HTR-8/SVneo (cell line): ENCODE measurements around the gene NDUFS4.
"Not testable (repeated sequence)": the region's sequence is repeated elsewhere in the genome, so short reads cannot be mapped to it uniquely, and the experiment has no call there.

Experiments
- DNase-seq: peaks from one replicate; pipeline ENCODE4 v3.0.0; 2011; ENCODE audit warnings: low spot score, mixed read lengths; ENCODE audit not compliant: insufficient read length
- FAIRE-seq: peaks from 2 replicates; lab custom pipeline; 2011; peaks lifted over from hg19 to GRCh38; lab: Jason Lieb, UNC

NDUFS4 gene

GRCh38 chr5:53569453-53569852 lies 9.0 kb downstream of the NDUFS4 start:
- no peak for DNase-seq
- FAIRE-seq, result no peak

GRCh38 chr5:53571403-53571802 lies 11.0 kb downstream of the NDUFS4 start:
- DNase-seq, result no peak
- FAIRE-seq, result no peak

- no peak for FAIRE-seq
- DNase-seq, result no peak
Measured at GRCh38 chr5:53575101-53575500, 14.7 kb downstream of the NDUFS4 start.

GRCh38 chr5:53575831-53576230 lies 15.4 kb downstream of the NDUFS4 start:
- no peak for DNase-seq
- no peak for FAIRE-seq

- no peak for FAIRE-seq
- no peak for DNase-seq
Measured at GRCh38 chr5:53576674-53577073, 16.2 kb downstream of the NDUFS4 start.

GRCh38 chr5:53578854-53579253 lies 18.4 kb downstream of the NDUFS4 start:
- FAIRE-seq, result peak; percentile 69
- no peak for DNase-seq

GRCh38 chr5:53580547-53580946 lies 20.1 kb downstream of the NDUFS4 start:
- DNase-seq, result no peak
- FAIRE-seq, result no peak

- DNase-seq (no peak), FAIRE-seq (peak; percentile 81)
Measured at GRCh38 chr5:53582225-53582624, 21.8 kb downstream of the NDUFS4 start.

GRCh38 chr5:53590759-53591158 lies 30.3 kb downstream of the NDUFS4 start:
- FAIRE-seq, result no peak

GRCh38 chr5:53594419-53594818 lies 34.0 kb downstream of the NDUFS4 start:
- no peak for FAIRE-seq

More at GRCh38 chr5:53590759-53591158, 30.3 kb downstream of the NDUFS4 start:
- no peak for DNase-seq

GRCh38 chr5:53597894-53598293 lies 37.5 kb downstream of the NDUFS4 start:
- no peak for DNase-seq
- no peak for FAIRE-seq

More at GRCh38 chr5:53594419-53594818, 34.0 kb downstream of the NDUFS4 start:
- DNase-seq, result no peak

- DNase-seq (peak; percentile 48), FAIRE-seq (peak; percentile 65)
Measured at GRCh38 chr5:53601570-53601969, 41.1 kb downstream of the NDUFS4 start.

- FAIRE-seq (no peak), DNase-seq (no peak)
Measured at GRCh38 chr5:53603009-53603687, 42.7 kb downstream of the NDUFS4 start.

- DNase-seq (no peak), FAIRE-seq (peak; percentile 52)
Measured at GRCh38 chr5:53604309-53604708, 43.9 kb downstream of the NDUFS4 start.

GRCh38 chr5:53607886-53608285 lies 47.4 kb downstream of the NDUFS4 start:
- DNase-seq (no peak), FAIRE-seq (no peak)

GRCh38 chr5:53608897-53609296 lies 48.5 kb downstream of the NDUFS4 start:
- not testable (repeated sequence) for DNase-seq, FAIRE-seq

- no peak for FAIRE-seq
- no peak for DNase-seq
Measured at GRCh38 chr5:53613061-53613460, 52.6 kb downstream of the NDUFS4 start.

GRCh38 chr5:53613536-53613935 lies 53.1 kb downstream of the NDUFS4 start:
- FAIRE-seq (no peak), DNase-seq (no peak)

GRCh38 chr5:53614376-53614885 lies 54.0 kb downstream of the NDUFS4 start:
- DNase-seq (no peak), FAIRE-seq (no peak)

GRCh38 chr5:53616939-53617549 lies 56.6 kb downstream of the NDUFS4 start:
- no peak for DNase-seq
- peak; percentile 69 for FAIRE-seq

GRCh38 chr5:53631251-53631650 lies 70.8 kb downstream of the NDUFS4 start:
- DNase-seq, result no peak
- FAIRE-seq, result no peak

GRCh38 chr5:53642061-53642460 lies 81.6 kb downstream of the NDUFS4 start:
- FAIRE-seq (peak; percentile 28), DNase-seq (no peak)
